Spleen (tissue), 11 donors: ENCODE data around the gene CEP41. TPM values are rescaled to one million over a fixed set of nuclear protein-coding genes. Genes with fewer than 3 reads are reported as not detected.
A peak's percentile ranks its signal among the peaks of the same experiment; 100 is the strongest.

Experiments used
- DNase-seq: peaks from one replicate; pipeline ENCODE4 v3.0.0-alpha.2; 2020
- H3K27ac ChIP-seq, 8 donors: fragments of 200-600 bp; sonication (generic) in 7 of 8; 1 replicate in 4 of 8; 2 replicates in 4 of 8; pipeline versions ENCODE4 v1.5.0 to v1.8.0; 2016 to 2021; ENCODE audit warnings: inconsistent platforms in 4 of 8, mild to moderate bottlenecking in 4 of 8, moderate library complexity in 1 of 8
- H3K27me3 ChIP-seq, 7 donors: fragments of 200-600 bp; sonication (generic) in 6 of 7; replicated peaks in 1 of 7; 1 replicate in 4 of 7; 2 replicates in 3 of 7; pipeline versions ENCODE4 v1.5.0 to v1.8.0; 2016 to 2021; ENCODE audit warnings: inconsistent platforms in 3 of 7, mild to moderate bottlenecking in 1 of 7
- H3K36me3 ChIP-seq, 6 donors: fragments of 200-600 bp; sonication (generic) in 5 of 6; 1 replicate in 4 of 6; 2 replicates in 2 of 6; pipeline versions ENCODE4 v1.5.0 to v1.8.0; 2016 to 2021; ENCODE audit warnings: inconsistent platforms in 2 of 6
- H3K4me1 ChIP-seq, 6 donors: fragments of 200-600 bp; sonication (generic) in 5 of 6; 1 replicate in 3 of 6; 2 replicates in 3 of 6; pipeline versions ENCODE4 v1.5.0 to v1.8.0; 2016 to 2021; ENCODE audit warnings: inconsistent platforms in 3 of 6
- H3K4me3 ChIP-seq, 8 donors: fragments of 200-600 bp; sonication (generic) in 7 of 8; 1 replicate in 4 of 8; 2 replicates in 4 of 8; pipeline versions ENCODE4 v1.5.0 to v1.8.0; 2016 to 2021; ENCODE audit warnings: inconsistent platforms in 4 of 8, mild to moderate bottlenecking in 4 of 8, moderate library complexity in 2 of 8
- H3K9me3 ChIP-seq, 8 donors: fragments of 200-600 bp; sonication (generic) in 7 of 8; 1 replicate in 4 of 8; 2 replicates in 4 of 8; pipeline versions ENCODE4 v1.5.0 to v1.8.0; 2016 to 2021; ENCODE audit warnings: inconsistent platforms in 4 of 8
- POLR2A ChIP-seq, 3 donors: fragments of 450-650 bp; IDR thresholded peaks; one replicate each; pipeline ENCODE4 v1.5.1; 2017; ENCODE audit warnings: antibody characterized with exemption in 3 of 3, mild to moderate bottlenecking in 1 of 3
- POLR2AphosphoS5 ChIP-seq, 3 donors: sonication (generic); formaldehyde crosslinking; IDR thresholded peaks; one replicate each; pipeline ENCODE4 v1.5.1; 2017; ENCODE audit warnings: antibody characterized with exemption in 3 of 3
- WGBS, 5 donors: extraction: QIAGEN DNeasy Blood & Tissue Kit in 3 of 5; methylation state at CpG; one replicate each; pipeline versions ENCODE4 v1.1.5 to v1.1.7; 2013 to 2018; 5-methylcytosine and 5-hydroxymethylcytosine counted together
- intact Hi-C: fragments of 100-400 bp; cut with DNase I; formaldehyde crosslinking; loops from one replicate; pipeline ENCODE4 v1.15.0; 2023; ENCODE audit warnings: low total_unique reads
- polyA plus RNA-seq, 3 donors: library from polyadenylated mRNA; stranded (reverse); fragments of 200-250 nt; gene quantifications; one replicate each; pipeline ENCODE4 v1.2.1, GENCODE V29; 2013
- total RNA-seq, 7 donors: library from RNA; depleted of rRNA in 3 of 7; stranded (reverse); fragments of >200 nt in 3 of 7; fragmentation: NEBNext Ultra II Directional in 4 of 7; extraction: Animal tissue kit (Norgen Biotek cat#: 25700) in 4 of 7; gene quantifications; one replicate each; pipeline versions ENCODE4 v1.1.0 to v1.2.1, GENCODE V29; 2016 to 2021
- TF ChIP-seq, protein P1 (sequence below), 11 experiments: fragments of 200-600 bp in 7 of 11; fragments of 450-650 bp in 4 of 11; sonication (generic) in 4 of 11; IDR thresholded peaks in 8 of 11; conservative IDR thresholded peaks in 3 of 11; 1 replicate in 7 of 11; 2 replicates in 4 of 11; pipeline versions ENCODE4 v1.4.0 to v1.8.0; 2016 to 2021; ENCODE audit warnings: antibody characterized with exemption in 11 of 11, inconsistent platforms in 4 of 11, mild to moderate bottlenecking in 1 of 11
- donor health status: healthy with polysubstance abuse.
- donor health status: DM: no; HTN: no; CAD: no; lungs with moderate emphysema.
- donor health status: DM: no; HTN: no; CAD: no.
- donor health status: Bipolar disorder and iron deficiency.
- donor health status: healthy.
- donor health status: DM: no; HTN: no; CAD: no.
- donor health status: DM: yes; HTN: yes; CAD: no.

CEP41 gene
- total and polyA plus RNA-seq, 10 donors, result 2.3 to 19.3 (median 12.5) TPM

DNA sequence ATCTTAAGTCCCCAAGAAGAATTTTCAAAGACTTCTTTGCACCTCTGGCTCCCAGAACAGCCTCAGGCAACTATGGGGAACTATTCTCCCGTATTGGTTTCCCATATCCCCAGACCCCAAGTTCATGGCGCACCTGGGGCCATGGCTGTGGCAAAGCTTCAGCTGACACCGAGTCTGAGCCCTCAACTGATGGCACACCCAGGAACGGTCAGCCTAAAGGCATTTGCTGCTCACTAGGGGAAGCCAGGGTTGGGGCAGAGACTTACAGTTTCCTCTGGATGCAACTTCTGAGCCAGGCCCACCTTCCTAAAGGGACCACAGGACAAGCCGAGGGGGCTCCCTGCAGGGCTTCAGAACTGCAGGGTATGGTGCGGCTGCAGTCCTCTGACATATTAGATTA, 74.3 kb downstream of the CEP41 start:
- Histone ChIP-seq H3K36me3 (no peaks in the 10 kb centered on the region), H3K4me3 (no peak overlapping the region), H3K27me3 (no peaks in the 10 kb centered on the region), H3K4me1 (peaks cover 4 to 37% (median 24%) of the 10 kb centered on the region in 6 donors), H3K9me3 (no peaks in the 10 kb centered on the region), H3K27ac (no peak overlapping the region)
- 89 to 95% (median 93%) methylated on average over 6 of the region's 6 CpGs for WGBS, 5 donors
- intact Hi-C loops, result no loop called here
- TF ChIP-seq, protein P1, sequence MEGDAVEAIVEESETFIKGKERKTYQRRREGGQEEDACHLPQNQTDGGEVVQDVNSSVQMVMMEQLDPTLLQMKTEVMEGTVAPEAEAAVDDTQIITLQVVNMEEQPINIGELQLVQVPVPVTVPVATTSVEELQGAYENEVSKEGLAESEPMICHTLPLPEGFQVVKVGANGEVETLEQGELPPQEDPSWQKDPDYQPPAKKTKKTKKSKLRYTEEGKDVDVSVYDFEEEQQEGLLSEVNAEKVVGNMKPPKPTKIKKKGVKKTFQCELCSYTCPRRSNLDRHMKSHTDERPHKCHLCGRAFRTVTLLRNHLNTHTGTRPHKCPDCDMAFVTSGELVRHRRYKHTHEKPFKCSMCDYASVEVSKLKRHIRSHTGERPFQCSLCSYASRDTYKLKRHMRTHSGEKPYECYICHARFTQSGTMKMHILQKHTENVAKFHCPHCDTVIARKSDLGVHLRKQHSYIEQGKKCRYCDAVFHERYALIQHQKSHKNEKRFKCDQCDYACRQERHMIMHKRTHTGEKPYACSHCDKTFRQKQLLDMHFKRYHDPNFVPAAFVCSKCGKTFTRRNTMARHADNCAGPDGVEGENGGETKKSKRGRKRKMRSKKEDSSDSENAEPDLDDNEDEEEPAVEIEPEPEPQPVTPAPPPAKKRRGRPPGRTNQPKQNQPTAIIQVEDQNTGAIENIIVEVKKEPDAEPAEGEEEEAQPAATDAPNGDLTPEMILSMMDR (IDR thresholded peaks at IDR 0.05 in 8 of 11, conservative IDR thresholded peaks at IDR 0.05 in 3 of 11), result no peak
- TF ChIP-seq POLR2A (IDR thresholded peaks at IDR 0.05), result no peak
- no peak for TF ChIP-seq POLR2AphosphoS5 (IDR thresholded peaks at IDR 0.05)
- DNase-seq, result peak; percentile 41

DNA sequence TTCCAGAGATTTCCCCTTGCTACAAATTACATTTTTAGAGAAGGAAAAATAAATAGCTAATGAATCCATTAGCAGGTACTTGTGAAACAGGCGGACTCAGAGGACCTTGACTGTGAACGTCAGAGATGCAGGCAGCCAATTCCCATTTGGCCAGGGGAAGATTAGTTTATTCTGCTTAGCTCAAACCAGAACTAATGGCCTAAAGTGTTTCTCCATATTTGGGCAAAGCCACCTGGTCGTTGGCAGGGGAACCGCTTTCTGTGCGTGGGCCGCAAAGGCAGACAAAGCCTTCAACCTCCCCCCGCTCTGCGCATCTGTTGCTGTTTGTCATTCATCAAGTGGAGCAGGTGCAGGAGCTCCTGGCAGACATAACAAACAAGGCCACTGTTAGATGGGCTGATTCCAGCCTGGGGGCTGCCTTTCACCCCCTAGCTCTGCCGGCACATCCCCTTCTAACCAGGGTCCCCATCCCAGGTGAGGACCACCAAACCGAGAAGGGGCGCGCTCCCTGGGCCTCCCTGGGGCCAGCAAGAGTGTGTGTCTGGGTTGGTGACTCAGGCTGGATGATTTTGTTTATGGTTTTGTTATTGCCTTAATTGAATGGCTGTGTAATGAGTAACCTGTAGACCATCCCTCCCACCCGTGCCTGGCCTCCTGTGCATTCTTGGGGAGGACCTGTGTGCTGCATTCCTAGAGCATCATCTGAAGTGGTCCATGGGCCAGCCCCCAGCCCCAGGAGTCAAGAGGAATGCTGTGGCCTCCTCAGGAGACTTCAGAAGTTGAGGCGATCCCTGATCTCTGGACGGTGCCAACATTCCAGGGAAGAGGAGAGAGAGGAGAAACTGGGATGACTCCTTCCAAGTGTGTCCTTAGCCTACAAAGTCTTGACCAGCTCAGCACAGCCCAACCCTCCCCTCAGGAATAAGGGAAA, 75.0 kb downstream of the CEP41 start:
- 78 to 87% (median 81%) methylated on average over 12 to 15 of the region's 15 CpGs for WGBS, 5 donors
- TF ChIP-seq POLR2AphosphoS5 (IDR thresholded peaks at IDR 0.05) (no peak), POLR2A (IDR thresholded peaks at IDR 0.05) (no peak)
- TF ChIP-seq, protein P1 (IDR thresholded peaks at IDR 0.05 in 8 of 11, conservative IDR thresholded peaks at IDR 0.05 in 3 of 11), result no peak
- DNase-seq, result peak; percentile 41
- peaks cover 0 to under 1% (median 0%) of the 10 kb centered on the region in 8 donors for H3K9me3 ChIP-seq
- H3K4me1 ChIP-seq, result peaks cover 4 to 33% (median 21%) of the 10 kb centered on the region in 6 donors
- intact Hi-C loops, result no loop called here
- no peak overlapping the region for H3K4me3 ChIP-seq
- no peaks in the 10 kb centered on the region for H3K27me3 ChIP-seq
- no peaks in the 10 kb centered on the region for H3K36me3 ChIP-seq
- H3K27ac ChIP-seq, result no peak overlapping the region

DNA sequence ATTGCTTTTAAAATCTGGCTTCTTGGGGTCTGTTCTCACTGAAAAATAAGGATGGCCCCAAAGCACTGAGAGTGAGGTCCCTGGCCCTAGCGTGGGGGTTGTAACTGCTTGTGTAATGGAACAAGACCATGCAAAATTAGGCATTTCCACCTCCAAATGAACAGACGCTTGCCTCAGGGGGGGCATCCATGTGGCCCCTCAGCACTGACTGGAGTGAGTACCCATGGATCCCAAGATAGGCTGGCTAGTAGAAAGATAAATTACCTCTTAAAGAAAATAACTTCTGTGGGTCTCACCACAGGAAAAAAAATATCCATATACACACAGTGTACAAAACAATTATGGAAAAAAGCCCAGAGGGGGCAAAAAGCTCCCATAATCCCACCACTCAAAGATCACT, 75.7 kb downstream of the CEP41 start:
- H3K4me1 ChIP-seq, result peaks cover 4 to 26% (median 18%) of the 10 kb centered on the region in 6 donors
- DNase-seq, result peak; percentile 13
- intact Hi-C loops, result no loop called here
- TF ChIP-seq, protein P1 (IDR thresholded peaks at IDR 0.05 in 8 of 11, conservative IDR thresholded peaks at IDR 0.05 in 3 of 11), result no peak
- no peak for TF ChIP-seq POLR2AphosphoS5 (IDR thresholded peaks at IDR 0.05)
- no peak for TF ChIP-seq POLR2A (IDR thresholded peaks at IDR 0.05)
- H3K9me3 ChIP-seq, result peaks cover 0 to 7% (median under 1%) of the 10 kb centered on the region in 8 donors
- no peaks in the 10 kb centered on the region for H3K36me3 ChIP-seq
- no peak overlapping the region for H3K4me3 ChIP-seq
- WGBS, 5 donors, result 87 to 98% (median 89%) methylated on average over 2 of the region's 2 CpGs
- H3K27me3 ChIP-seq, result no peaks in the 10 kb centered on the region
- no peak overlapping the region for H3K27ac ChIP-seq

DNA sequence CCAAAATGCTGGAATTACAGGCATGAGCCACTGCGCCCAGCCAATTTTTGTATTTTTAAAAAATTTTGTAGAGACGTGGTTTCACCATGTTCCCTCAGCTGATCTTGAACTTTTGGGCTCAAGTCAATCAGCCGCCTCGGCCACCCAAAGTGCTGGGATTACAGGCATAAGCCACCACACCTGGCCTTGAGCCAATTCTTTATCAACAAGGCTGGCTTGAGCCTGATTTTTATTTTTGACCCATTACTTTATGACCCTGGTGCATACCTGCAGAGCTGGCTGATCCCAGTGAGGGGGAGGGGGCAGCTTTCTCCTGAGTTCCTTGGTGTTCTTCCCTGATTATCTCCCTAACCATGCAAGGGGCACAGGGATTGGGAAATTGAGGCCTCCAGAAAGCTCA, 76.4 kb downstream of the CEP41 start:
- TF ChIP-seq POLR2A (IDR thresholded peaks at IDR 0.05) (no peak), POLR2AphosphoS5 (IDR thresholded peaks at IDR 0.05) (no peak)
- TF ChIP-seq, protein P1 (IDR thresholded peaks at IDR 0.05 in 8 of 11, conservative IDR thresholded peaks at IDR 0.05 in 3 of 11), result no peak
- 91 to 97% (median 95%) methylated on average over 4 of the region's 4 CpGs for WGBS, 5 donors
- no peaks in the 10 kb centered on the region for H3K27me3 ChIP-seq
- intact Hi-C loops, result no loop called here
- peaks cover 0 to 20% (median 12%) of the 10 kb centered on the region in 6 donors for H3K4me1 ChIP-seq
- no peak overlapping the region for H3K27ac ChIP-seq
- H3K36me3 ChIP-seq, result no peaks in the 10 kb centered on the region
- peaks cover 0 to 13% (median 6%) of the 10 kb centered on the region in 8 donors for H3K9me3 ChIP-seq
- no peak overlapping the region for H3K4me3 ChIP-seq
- DNase-seq, result peak; percentile 22
